Natural killer cell (primary cell): ENCODE results near the gene PON3. TPM values are rescaled to one million over a fixed set of nuclear protein-coding genes. Genes with fewer than 3 reads are reported as not detected.
A peak's percentile ranks its signal among the peaks of the same experiment; 100 is the strongest.

Experiments used
- ATAC-seq, 3 donors: fragments of 150-1000 bp in 2 of 3; fragments of 200-7000 bp in 1 of 3; cut with Tn5 transposase; 1 replicate in 1 of 3; 2 replicates in 2 of 3; pipeline ENCODE4 v1.10.0; 2021; ENCODE audit warnings: mild to moderate bottlenecking in 2 of 3, moderate library complexity in 2 of 3
- DNase-seq, 2 donors: peaks; one replicate each; pipeline versions ENCODE4 v3.0.0 to v3.0.0-alpha.2; 2013 to 2021; ENCODE audit warnings: mixed read lengths in 1 of 2
- H3K27ac ChIP-seq: one replicate; pipeline ENCODE4 v1.5.1; 2013; ENCODE audit warnings: mild to moderate bottlenecking, low read length
- H3K27me3 ChIP-seq: one replicate; pipeline ENCODE4 v1.6.1; 2013; ENCODE audit warnings: low read length; ENCODE audit not compliant: control insufficient read depth, insufficient read depth
- H3K36me3 ChIP-seq: one replicate; pipeline ENCODE4 v1.6.1; 2013; ENCODE audit warnings: low read length; ENCODE audit not compliant: control insufficient read depth, insufficient read depth
- H3K4me1 ChIP-seq: one replicate; pipeline ENCODE4 v1.6.1; 2013; ENCODE audit warnings: low read length; ENCODE audit not compliant: control insufficient read depth, insufficient read depth
- H3K4me3 ChIP-seq: one replicate; pipeline ENCODE4 v1.5.1; 2013; ENCODE audit warnings: low read length
- H3K9me3 ChIP-seq: one replicate; pipeline ENCODE4 v1.6.1; 2013; ENCODE audit warnings: low read length; ENCODE audit not compliant: control insufficient read depth, insufficient read depth
- H3K27ac Mint-ChIP-seq, 2 donors: one replicate each; pipeline ENCODE4 v1.8.0; 2022; ENCODE audit warnings: mild to moderate bottlenecking in 2 of 2, mixed read lengths in 2 of 2, moderate library complexity in 1 of 2
- H3K27me3 Mint-ChIP-seq, 2 donors: one replicate each; pipeline ENCODE4 v1.8.0; 2022; ENCODE audit warnings: low read depth in 2 of 2, mixed read lengths in 2 of 2
- H3K36me3 Mint-ChIP-seq: one replicate; pipeline ENCODE4 v1.8.0; 2022; ENCODE audit warnings: mixed read lengths
- H3K4me1 Mint-ChIP-seq, 2 donors: one replicate each; pipeline ENCODE4 v1.8.0; 2022; ENCODE audit warnings: mixed read lengths in 2 of 2
- H3K4me3 Mint-ChIP-seq: one replicate; pipeline ENCODE4 v1.8.0; 2022; ENCODE audit warnings: mild to moderate bottlenecking, moderate library complexity, mixed read lengths
- H3K9me3 Mint-ChIP-seq, 2 donors: one replicate each; pipeline ENCODE4 v1.8.0; 2022; ENCODE audit warnings: mixed read lengths in 2 of 2
- CTCF ChIP-seq: fragments of 200-600 bp; IDR thresholded peaks from one replicate; pipeline ENCODE4 v1.8.0; 2022; ENCODE audit warnings: antibody characterized with exemption
- WGBS: methylation state at CpG from one replicate; pipeline ENCODE4 v1.1.7; 2013; ENCODE audit warnings: missing lambda C conversion rate; ENCODE audit not compliant: insufficient coverage; 5-methylcytosine and 5-hydroxymethylcytosine counted together
- intact Hi-C: fragments of 100-400 bp; cut with micrococcal nuclease; formaldehyde crosslinking; loops from one replicate; pipeline ENCODE4 v1.14.2; 2022
- total RNA-seq, 4 donors: library from RNA; stranded (reverse); fragments of 120-200 nt in 1 of 4; gene quantifications; one replicate each; pipeline versions ENCODE4 v1.2.3 to v1.2.4, GENCODE V29; 2013 to 2022

Gene PON3
- total RNA-seq, 3 donors from 2014 or later (not counting 1 experiment from before 2014, with no cell fraction given): not detected

- peak overlapping the region; percentile 49 for H3K27ac ChIP-seq
- peaks cover 2% of the 10 kb centered on the region for H3K27me3 ChIP-seq
- Mint-ChIP-seq H3K27ac (peak overlapping the region; percentile 19 to 82), H3K9me3 (no peaks in the 10 kb centered on the region), H3K4me1 (peaks cover 11 to 13% of the 10 kb centered on the region in 2 donors), H3K27me3 (peaks cover 0 to 8% of the 10 kb centered on the region in 2 donors), H3K36me3 (no peaks in the 10 kb centered on the region), H3K4me3 (peak overlapping the region; percentile 61)
- ATAC-seq: peak; percentile 80 to 89 (median 82)
- WGBS: 80% methylated on average over 1 of the region's 4 CpGs
- H3K9me3 ChIP-seq: no peaks in the 10 kb centered on the region
- peak in 1 of 2 donors; percentile 54 for DNase-seq
- intact Hi-C loops: no loop called here
- TF ChIP-seq CTCF: no peak
- peaks cover 3% of the 10 kb centered on the region for H3K4me1 ChIP-seq
- H3K36me3 ChIP-seq: no peaks in the 10 kb centered on the region
- peak overlapping the region; percentile 37 for H3K4me3 ChIP-seq
These were observed 65.8 kb downstream of the PON3 start for GRCh38 chr7:95330204-95330960.

DNA sequence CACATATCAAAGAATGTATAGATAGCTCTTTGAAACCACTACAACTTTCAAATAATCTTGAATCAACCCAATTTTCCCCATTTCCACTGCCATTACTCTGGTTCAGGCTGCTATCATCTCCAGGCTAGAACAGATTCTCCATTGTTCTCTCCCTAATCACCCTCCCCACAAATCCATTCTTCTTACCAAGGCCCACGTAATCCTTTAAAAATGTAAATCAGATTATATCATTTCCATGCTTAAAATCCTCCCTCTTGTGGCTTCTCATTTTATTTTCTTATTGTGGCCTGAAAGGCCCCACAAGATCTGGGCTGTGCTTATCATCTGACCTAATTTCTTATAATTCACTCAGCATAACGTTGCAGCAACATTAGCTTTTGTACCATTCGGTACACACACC lies 68.8 kb downstream of the PON3 start:
- Mint-ChIP-seq H3K36me3 (no peaks in the 10 kb centered on the region), H3K27ac (no peak overlapping the region), H3K9me3 (no peaks in the 10 kb centered on the region), H3K4me3 (no peak overlapping the region), H3K27me3 (peaks cover 7 to 14% of the 10 kb centered on the region in 2 donors), H3K4me1 (peaks cover 11 to 13% of the 10 kb centered on the region in 2 donors)
- Histone ChIP-seq H3K27me3 (peaks cover 9% of the 10 kb centered on the region), H3K9me3 (no peaks in the 10 kb centered on the region), H3K4me3 (no peak overlapping the region), H3K36me3 (no peaks in the 10 kb centered on the region), H3K4me1 (peaks cover 3% of the 10 kb centered on the region), H3K27ac (no peak overlapping the region)
- no peak for ATAC-seq
- 85% methylated on average over 3 of the region's 3 CpGs for WGBS
- no peak for TF ChIP-seq CTCF
- intact Hi-C loops: no loop called here
- no peak for DNase-seq

- Mint-ChIP-seq H3K9me3 (no peaks in the 10 kb centered on the region), H3K27ac (no peak within 1 kb of the TSS), H3K36me3 (no peaks in the 10 kb centered on the region), H3K4me3 (no peak within 1 kb of the TSS), H3K4me1 (no peaks in the 10 kb centered on the region), H3K27me3 (peaks cover 7 to 14% of the 10 kb centered on the region in 2 donors)
- no peak within 1 kb of the TSS for H3K27ac ChIP-seq
- H3K27me3 ChIP-seq: peaks cover 9% of the 10 kb centered on the region
- no peaks in the 10 kb centered on the region for H3K4me1 ChIP-seq
- no peak for TF ChIP-seq CTCF
- intact Hi-C loops: no loop called here
- DNase-seq (peak in 1 of 2 donors; percentile 34), ATAC-seq (peak in 1 of 3 donors; percentile 35)
- H3K9me3 ChIP-seq: no peaks in the 10 kb centered on the region
- no peak within 1 kb of the TSS for H3K4me3 ChIP-seq
- WGBS: 71% methylated on average over 20 of the region's 20 CpGs
- H3K36me3 ChIP-seq: no peaks in the 10 kb centered on the region
These were observed 71.7 kb downstream of the PON3 start, which contains the start of gene PON1 for GRCh38 chr7:95324431-95324830. TSS of gene PON1 (minus strand) at chr7:95324532. CDS start at chr7:95324475, 57 bp downstream.
